Keratinocyte (primary cell): ENCODE results near the gene NACAD. TPM values are rescaled to one million over a fixed set of nuclear protein-coding genes. Genes with fewer than 3 reads are reported as not detected.

Source experiments
- DNase-seq: peaks from one replicate; pipeline ENCODE4 v3.0.0-alpha.2; 2011; ENCODE audit warnings: low read depth, missing footprints, low spot score
- FAIRE-seq: peaks from 2 replicates; lab custom pipeline; 2011; peaks lifted over from hg19 to GRCh38; lab: Jason Lieb, UNC
- H2AFZ ChIP-seq: 2 replicates; pipeline ENCODE4 v1.6.0; 2012; ENCODE audit warnings: low read length, control low read depth, inconsistent platforms; ENCODE audit not compliant: control insufficient read depth
- H3K27ac ChIP-seq: 2 replicates; pipeline ENCODE4 v1.5.1; 2011; ENCODE audit warnings: low read length; ENCODE audit not compliant: control insufficient read depth, insufficient read depth
- H3K27me3 ChIP-seq: 3 replicates; pipeline ENCODE4 v1.6.0; 2011; ENCODE audit warnings: low read length; ENCODE audit not compliant: control insufficient read depth, insufficient read depth; ENCODE audit errors: extremely low read depth
- H3K36me3 ChIP-seq, 2 experiments: 2 replicates in 1 of 2; 3 replicates in 1 of 2; pipeline ENCODE4 v1.5.1; 2011; ENCODE audit warnings: low read length in 2 of 2, mild to moderate bottlenecking in 1 of 2; ENCODE audit not compliant: control insufficient read depth in 2 of 2, insufficient read depth in 2 of 2; ENCODE audit errors: extremely low read depth in 1 of 2
- H3K4me1 ChIP-seq: 3 replicates; pipeline ENCODE4 v1.5.1; 2011; ENCODE audit warnings: low read length; ENCODE audit not compliant: control insufficient read depth, insufficient read depth; ENCODE audit errors: extremely low read depth
- H3K4me2 ChIP-seq: 3 replicates; pipeline ENCODE4 v1.6.0; 2011; ENCODE audit warnings: low read depth, low read length; ENCODE audit not compliant: control insufficient read depth, insufficient read depth; ENCODE audit errors: extremely low read depth
- H3K4me3 ChIP-seq, 3 experiments: fragments of 200-600 bp in 1 of 3; sonication (generic) in 1 of 3; 2 replicates in 2 of 3; 3 replicates in 1 of 3; pipeline ENCODE4 v1.5.1; 2011 to 2016; ENCODE audit warnings: low read length in 3 of 3, mild to moderate bottlenecking in 3 of 3, control low read depth in 2 of 3, inconsistent platforms in 1 of 3, low read depth in 1 of 3, mixed read lengths in 1 of 3, mixed run types in 1 of 3, moderate library complexity in 1 of 3; ENCODE audit not compliant: control insufficient read depth in 2 of 3, insufficient read depth in 2 of 3; ENCODE audit errors: extremely low read depth in 1 of 3
- H3K79me2 ChIP-seq: 2 replicates; pipeline ENCODE4 v1.6.0; 2012; ENCODE audit warnings: low read length; ENCODE audit not compliant: control insufficient read depth, insufficient read depth
- H3K9ac ChIP-seq: 3 replicates; pipeline ENCODE4 v1.6.0; 2011; ENCODE audit warnings: low read length; ENCODE audit not compliant: control insufficient read depth, insufficient read depth; ENCODE audit errors: extremely low read depth
- H3K9me1 ChIP-seq: 3 replicates; pipeline ENCODE4 v1.6.0; 2011; ENCODE audit warnings: low read length; ENCODE audit not compliant: control insufficient read depth, insufficient read depth; ENCODE audit errors: extremely low read depth
- H3K9me3 ChIP-seq: 2 replicates; pipeline ENCODE4 v1.5.1; 2012; ENCODE audit warnings: low read depth, low read length; ENCODE audit not compliant: control insufficient read depth
- H4K20me1 ChIP-seq: 3 replicates; pipeline ENCODE4 v1.6.0; 2011; ENCODE audit warnings: low read length; ENCODE audit not compliant: control insufficient read depth, insufficient read depth; ENCODE audit errors: extremely low read depth
- CTCF ChIP-seq, 3 experiments: IDR thresholded peaks in 1 of 3; conservative IDR thresholded peaks in 1 of 3; optimal IDR thresholded peaks in 1 of 3; 2 replicates in 2 of 3; 3 replicates in 1 of 3; pipeline versions ENCODE3 to v1.5.1; 2011; ENCODE audit warnings: low read length in 3 of 3, mild to moderate bottlenecking in 3 of 3, moderate library complexity in 2 of 3, control low read depth in 1 of 3, inconsistent platforms in 1 of 3; ENCODE audit not compliant: insufficient read depth in 2 of 3; ENCODE audit errors: extremely low read depth in 1 of 3
- EZH2 ChIP-seq: IDR thresholded peaks from one replicate; pipeline ENCODE4 v1.6.1; 2012; ENCODE audit warnings: inconsistent platforms, mild to moderate bottlenecking, low read length, moderate library complexity
- dilution Hi-C: fragments of 300-500 bp; cut with MboI; formaldehyde crosslinking; loops from one replicate; pipeline ENCODE4 v1.7.0; 2020; ENCODE audit warnings: low sequenced_read_pairs; ENCODE audit not compliant: extremely low pct_ligation_motif_present
- polyA minus RNA-seq, 3 experiments: library from RNA; depleted of rRNA, polyadenylated mRNA; stranded (reverse); fragments of >200 nt; gene quantifications; 1 replicate in 1 of 3; 2 replicates in 1 of 3; 3 replicates in 1 of 3; pipeline ENCODE4 v1.2.3, GENCODE V29; 2011
- polyA plus RNA-seq, 5 experiments: library from polyadenylated mRNA; depleted of rRNA in 3 of 5; stranded (reverse) in 3 of 5; stranded (forward) in 1 of 5; unstranded in 1 of 5; fragments of >200 nt; gene quantifications; 1 replicate in 1 of 5; 2 replicates in 3 of 5; 3 replicates in 1 of 5; pipeline versions ENCODE4 v1.2.1 to v1.2.3, GENCODE V29; 2011 to 2012; ENCODE audit warnings: missing spikeins in 2 of 5, low read depth in 1 of 5, low replicate concordance in 1 of 5

Gene NACAD
- polyA plus RNA-seq (0.10 to 0.25 TPM (median 0.14 TPM) in 3 replicates), polyA minus RNA-seq (0.13 to 5.0 TPM (median 0.23 TPM) in 3 replicates)
- not detected for polyA plus RNA-seq (2011; ENCODE audit: low read depth)
- 0.17 and 0.38 TPM in 2 replicates for polyA plus RNA-seq (2011; cell fraction: cytosol; rRNA removed)
- 0.36 and 0.67 TPM in 2 replicates for polyA plus RNA-seq (2011; cell fraction: nucleus; rRNA removed)
- 2.1 TPM in 1 of 2 replicates, not detected in the other for polyA plus RNA-seq (2012; ENCODE audit: low replicate concordance)
- 0.96 TPM for polyA minus RNA-seq (2011; cell fraction: cytosol; rRNA and poly(A)+ RNA removed)
- 0.53 and 0.85 TPM in 2 replicates for polyA minus RNA-seq (2011; cell fraction: nucleus; rRNA and poly(A)+ RNA removed)

- Histone ChIP-seq H3K9me3 (no peaks in the 10 kb centered on the region), H3K4me1 (peaks cover 12% of the 10 kb centered on the region), H3K27me3 (no peaks in the 10 kb centered on the region), H3K9me1 (no peaks in the 10 kb centered on the region), H3K4me2 (peak within 1 kb of the TSS; percentile 64), H3K79me2 (no peaks in the 10 kb centered on the region), H3K4me3 (peak within 1 kb of the TSS; percentile 30 to 61 (median 56)), H3K9ac (no peak within 1 kb of the TSS), H3K36me3 (no peaks in the 10 kb centered on the region), H4K20me1 (peaks cover 3% of the 10 kb centered on the region), H2AFZ (peak within 1 kb of the TSS; percentile 62), H3K27ac (no peak within 1 kb of the TSS)
- TF ChIP-seq CTCF (optimal IDR thresholded peaks at IDR 0.05 in 1 of 3, IDR thresholded peaks at IDR 0.05 in 1 of 3, conservative IDR thresholded peaks at IDR 0.05 in 1 of 3; ENCODE audit: extremely low read depth in 1 of 3, insufficient read depth in 2 of 3, low read length in 3 of 3): no peak
- TF ChIP-seq EZH2: no peak
- DNase-seq (no peak), FAIRE-seq (no peak)
- dilution Hi-C loops: no loop called here
Observed at GRCh38 chr7:45088821-45089340, at the start of gene NACAD. Gene NACAD, minus strand, starts transcription at chr7:45088969. Its CDS starts 75 bp downstream, at chr7:45088894.

GRCh38 chr7:45136106-45137060 is 47.6 kb upstream of the NACAD start:
- DNase-seq: no peak
- no peak overlapping the region for H3K27ac ChIP-seq
- H3K9me3 ChIP-seq: no peaks in the 10 kb centered on the region
- peak; percentile 67 for FAIRE-seq
- H3K79me2 ChIP-seq: no peaks in the 10 kb centered on the region
- dilution Hi-C loops: no loop called here
- H3K9ac ChIP-seq: no peak overlapping the region
- TF ChIP-seq CTCF (optimal IDR thresholded peaks at IDR 0.05 in 1 of 3, IDR thresholded peaks at IDR 0.05 in 1 of 3, conservative IDR thresholded peaks at IDR 0.05 in 1 of 3; ENCODE audit: extremely low read depth in 1 of 3, insufficient read depth in 2 of 3, low read length in 3 of 3) (peak; percentile 75 to 84 (median 80)), EZH2 (no peak)
- no peaks in the 10 kb centered on the region for H4K20me1 ChIP-seq
- no peak overlapping the region for H3K4me2 ChIP-seq
- no peak overlapping the region for H2AFZ ChIP-seq
- no peaks in the 10 kb centered on the region for H3K27me3 ChIP-seq
- no peaks in the 10 kb centered on the region for H3K9me1 ChIP-seq
- H3K4me1 ChIP-seq: no peaks in the 10 kb centered on the region
- no peaks in the 10 kb centered on the region for H3K36me3 ChIP-seq
- no peak overlapping the region for H3K4me3 ChIP-seq
